ENCODE measurements around the gene SLIT3.
A peak's percentile ranks its signal among the peaks of the same experiment; 100 is the strongest.

Gene SLIT3

GRCh38 chr5:168710706-168711105 is 590.2 kb downstream of the SLIT3 start:
- DNase-seq (ENCODE audit: low read depth): no peak
- TF ChIP-seq, protein P1, sequence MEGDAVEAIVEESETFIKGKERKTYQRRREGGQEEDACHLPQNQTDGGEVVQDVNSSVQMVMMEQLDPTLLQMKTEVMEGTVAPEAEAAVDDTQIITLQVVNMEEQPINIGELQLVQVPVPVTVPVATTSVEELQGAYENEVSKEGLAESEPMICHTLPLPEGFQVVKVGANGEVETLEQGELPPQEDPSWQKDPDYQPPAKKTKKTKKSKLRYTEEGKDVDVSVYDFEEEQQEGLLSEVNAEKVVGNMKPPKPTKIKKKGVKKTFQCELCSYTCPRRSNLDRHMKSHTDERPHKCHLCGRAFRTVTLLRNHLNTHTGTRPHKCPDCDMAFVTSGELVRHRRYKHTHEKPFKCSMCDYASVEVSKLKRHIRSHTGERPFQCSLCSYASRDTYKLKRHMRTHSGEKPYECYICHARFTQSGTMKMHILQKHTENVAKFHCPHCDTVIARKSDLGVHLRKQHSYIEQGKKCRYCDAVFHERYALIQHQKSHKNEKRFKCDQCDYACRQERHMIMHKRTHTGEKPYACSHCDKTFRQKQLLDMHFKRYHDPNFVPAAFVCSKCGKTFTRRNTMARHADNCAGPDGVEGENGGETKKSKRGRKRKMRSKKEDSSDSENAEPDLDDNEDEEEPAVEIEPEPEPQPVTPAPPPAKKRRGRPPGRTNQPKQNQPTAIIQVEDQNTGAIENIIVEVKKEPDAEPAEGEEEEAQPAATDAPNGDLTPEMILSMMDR (conservative IDR thresholded peaks at IDR 0.05; ENCODE audit: control insufficient read depth, insufficient read depth, low read depth, low read length): no peak
- H3K4me3 ChIP-seq (ENCODE audit: control insufficient read depth, low read depth, low read length): no peak overlapping the region

DNA sequence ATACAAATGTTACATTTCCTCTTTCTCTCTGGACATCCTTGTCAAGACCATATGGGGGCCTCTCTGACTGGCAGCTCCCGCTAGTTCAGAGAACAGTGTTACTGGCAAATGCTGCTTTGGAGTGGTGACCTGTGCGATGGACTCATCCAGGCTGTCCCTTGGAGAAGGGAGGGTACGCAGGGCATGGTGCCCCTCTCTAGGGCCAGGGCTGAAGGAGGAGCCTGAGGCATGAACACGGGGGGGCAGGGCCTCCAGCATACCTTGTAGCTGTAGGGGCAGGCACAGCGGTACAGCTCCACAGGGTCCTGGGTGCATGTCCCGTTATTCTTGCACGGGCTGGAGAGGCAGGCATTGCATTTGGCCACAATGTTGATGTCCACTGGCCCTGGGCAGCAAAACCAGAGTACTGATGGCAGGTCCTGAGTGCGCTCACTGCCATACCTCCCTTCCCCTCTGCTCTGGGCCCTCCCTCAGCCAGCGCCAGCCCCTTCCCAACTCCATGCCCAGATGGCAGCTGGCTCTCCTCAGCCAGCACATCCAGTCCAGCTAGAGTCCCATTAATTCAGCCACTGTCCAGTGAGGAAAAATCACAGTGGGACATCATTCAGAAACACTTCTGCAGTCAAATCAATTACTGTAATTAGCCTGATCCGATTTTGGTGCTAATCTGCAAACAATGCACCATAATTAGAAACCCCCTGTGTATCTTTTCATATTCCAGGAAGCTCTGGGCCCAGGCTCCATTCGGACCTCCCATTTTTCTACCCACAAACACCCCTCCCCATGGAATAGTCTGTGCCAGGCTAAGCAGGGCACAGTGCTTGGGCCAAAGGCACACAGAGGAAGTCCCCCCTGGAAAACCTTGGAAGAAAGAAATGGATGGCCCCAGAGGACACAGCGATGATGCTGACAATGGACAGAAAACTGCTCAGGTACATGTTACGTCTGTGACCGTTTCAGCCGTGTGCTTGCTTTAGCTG is 592.9 kb downstream of the SLIT3 start:
- H3K4me3 ChIP-seq (ENCODE audit: control insufficient read depth, low read depth, low read length): no peak overlapping the region
- TF ChIP-seq, protein P1 (conservative IDR thresholded peaks at IDR 0.05; ENCODE audit: control insufficient read depth, insufficient read depth, low read depth, low read length): no peak
- DNase-seq (ENCODE audit: low read depth): no peak

GRCh38 chr5:168706655-168707069 is 594.3 kb downstream of the SLIT3 start:
- TF ChIP-seq, protein P1 (conservative IDR thresholded peaks at IDR 0.05; ENCODE audit: control insufficient read depth, insufficient read depth, low read depth, low read length): peak; percentile 51
- no peak overlapping the region for H3K4me3 ChIP-seq (ENCODE audit: control insufficient read depth, low read depth, low read length)
- peak; percentile 35 for DNase-seq (ENCODE audit: low read depth)

DNA sequence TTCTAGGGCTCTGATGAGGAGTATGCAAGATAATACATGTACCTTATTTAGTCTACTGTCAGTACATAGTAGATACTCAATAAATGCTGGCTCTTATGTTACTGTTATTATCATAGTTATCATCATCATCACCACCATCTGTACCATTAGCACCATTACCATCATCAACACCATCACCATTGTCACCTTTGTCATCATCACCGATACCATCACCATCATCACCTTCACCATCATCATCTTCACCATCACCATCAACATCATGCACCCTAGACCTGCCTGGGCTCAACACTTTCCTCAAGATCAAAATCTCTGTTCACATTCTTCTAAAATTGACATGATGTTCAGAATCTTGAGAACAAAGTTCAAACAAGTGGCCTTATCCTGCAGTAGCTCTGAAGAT is 595.6 kb downstream of the SLIT3 start:
- DNase-seq (ENCODE audit: low read depth): no peak
- TF ChIP-seq, protein P1 (conservative IDR thresholded peaks at IDR 0.05; ENCODE audit: control insufficient read depth, insufficient read depth, low read depth, low read length): no peak
- no peak overlapping the region for H3K4me3 ChIP-seq (ENCODE audit: control insufficient read depth, low read depth, low read length)

GRCh38 chr5:168702511-168702910 is 598.4 kb downstream of the SLIT3 start:
- TF ChIP-seq, protein P1 (conservative IDR thresholded peaks at IDR 0.05; ENCODE audit: control insufficient read depth, insufficient read depth, low read depth, low read length): no peak
- DNase-seq (ENCODE audit: low read depth): no peak

DNA sequence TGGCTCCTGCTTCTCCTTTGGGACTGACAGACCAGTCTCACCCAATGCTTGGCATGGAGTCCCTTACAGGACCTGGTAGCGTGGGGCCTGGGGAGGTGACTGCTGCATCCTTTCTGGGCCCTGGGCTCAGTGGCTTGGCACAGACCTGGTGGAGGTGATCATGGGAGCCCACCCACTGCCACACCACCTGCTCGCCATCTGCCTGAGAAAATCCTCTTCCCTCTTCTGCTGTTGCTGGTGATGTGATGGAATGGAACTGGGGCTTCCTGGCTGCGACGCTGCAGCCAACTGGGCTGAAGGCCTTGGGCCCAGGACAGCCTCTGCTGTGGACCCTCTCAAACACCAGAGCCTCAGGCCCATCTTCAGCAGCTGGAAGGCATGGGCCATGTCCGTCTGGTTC is 599.3 kb downstream of the SLIT3 start:
- no peak for DNase-seq (ENCODE audit: low read depth)
- H3K4me3 ChIP-seq (ENCODE audit: control insufficient read depth, low read depth, low read length): no peak overlapping the region
- TF ChIP-seq, protein P1 (conservative IDR thresholded peaks at IDR 0.05; ENCODE audit: control insufficient read depth, insufficient read depth, low read depth, low read length): no peak

More at GRCh38 chr5:168702511-168702910, 598.4 kb downstream of the SLIT3 start:
- no peak overlapping the region for H3K4me3 ChIP-seq (ENCODE audit: control insufficient read depth, low read depth, low read length)
